K562 (cell line): ENCODE results near the gene C17orf75. TPM values are rescaled to one million over a fixed set of nuclear protein-coding genes. Genes with fewer than 3 reads are reported as not detected.

Experiments
- CBX2 ChIP-seq: fragments of 200-600 bp; sonication (generic); IDR thresholded peaks from one replicate; pipeline ENCODE4 v1.6.1; 2012; ENCODE audit warnings: mild to moderate bottlenecking, low read length, inconsistent platforms; ENCODE audit not compliant: insufficient read depth, poor library complexity, severe bottlenecking
- CREM ChIP-seq: IDR thresholded peaks from 2 replicates; pipeline ENCODE4 v1.6.1; 2014; ENCODE audit warnings: antibody characterized with exemption, low read depth
- DPF2 ChIP-seq: fragments of 450-650 bp; IDR thresholded peaks from 2 replicates; pipeline ENCODE4 v1.6.1; 2016
- E2F3 ChIP-seq: fragments of 250-450 bp; sonication (Bioruptor Pico); IDR thresholded peaks from 2 replicates; pipeline ENCODE4 v1.4.0; 2020; ENCODE audit warnings: mild to moderate bottlenecking
- EGR1 ChIP-seq: fragments of 450-650 bp; conservative IDR thresholded peaks from 2 replicates; pipeline ENCODE4 v1.6.1; 2017; ENCODE audit warnings: mild to moderate bottlenecking
- ELF4 ChIP-seq: fragments of 450-650 bp; formaldehyde crosslinking; IDR thresholded peaks from 2 replicates; pipeline ENCODE4 v1.4.0; 2022; ENCODE audit warnings: missing genetic modification characterization
- ETS1 ChIP-seq: conservative IDR thresholded peaks from 2 replicates; pipeline ENCODE4 v1.6.1; 2011; ENCODE audit warnings: low read depth, mild to moderate bottlenecking, low read length; ENCODE audit not compliant: control insufficient read depth
- HLTF ChIP-seq: fragments of 450-650 bp; IDR thresholded peaks from 2 replicates; pipeline ENCODE4 v1.6.1; 2016
- HMGN3 ChIP-seq: IDR thresholded peaks from 2 replicates; pipeline ENCODE4 v1.6.1; 2011; ENCODE audit warnings: borderline replicate concordance, low read depth, mild to moderate bottlenecking, mixed read lengths, low read length; ENCODE audit not compliant: insufficient read length; ENCODE audit errors: extremely low read depth
- HOXB6 ChIP-seq: fragments of 250-450 bp; sonication (Bioruptor Pico); IDR thresholded peaks from 2 replicates; pipeline ENCODE4 v1.5.1; 2022; ENCODE audit warnings: mild to moderate bottlenecking, borderline replicate concordance
- KLF16 ChIP-seq: IDR thresholded peaks from 2 replicates; pipeline ENCODE4 v1.6.1; 2016; ENCODE audit warnings: antibody characterized with exemption
- MIER1 ChIP-seq: fragments of 450-650 bp; IDR thresholded peaks from 2 replicates; pipeline ENCODE4 v1.6.1; 2016; ENCODE audit warnings: antibody characterized with exemption, mild to moderate bottlenecking, low read depth
- PCBP2 ChIP-seq: fragments of 200-400 bp; formaldehyde crosslinking; IDR thresholded peaks from 2 replicates; pipeline ENCODE4 v1.6.1; 2018; ENCODE audit warnings: low read length, low read depth, mild to moderate bottlenecking, moderate library complexity; ENCODE audit not compliant: poor library complexity, severe bottlenecking
- POLR2AphosphoS5 ChIP-seq: IDR thresholded peaks from 2 replicates; pipeline ENCODE4 v1.6.1; 2011; ENCODE audit warnings: mild to moderate bottlenecking, low read depth, low read length, moderate library complexity; ENCODE audit not compliant: control insufficient read depth, insufficient read depth
- PRDM10 ChIP-seq: fragments of 450-650 bp; IDR thresholded peaks from 2 replicates; pipeline ENCODE4 v1.6.1; 2018; ENCODE audit not compliant: partially characterized antibody
- RBM39 ChIP-seq: fragments of 200-400 bp; formaldehyde crosslinking; optimal IDR thresholded peaks from 2 replicates; pipeline ENCODE3; 2018; ENCODE audit warnings: low read depth, low read length
- SIRT6 ChIP-seq: IDR thresholded peaks from one replicate; pipeline ENCODE4 v1.6.1; 2012; ENCODE audit warnings: low read depth, mild to moderate bottlenecking, control low read depth, inconsistent platforms, low read length, moderate library complexity
- SMARCA4 ChIP-seq: fragments of 450-650 bp; IDR thresholded peaks from 2 replicates; pipeline ENCODE4 v1.6.1; 2016
- STAT5A ChIP-seq: IDR thresholded peaks from 2 replicates; pipeline ENCODE4 v1.6.1; 2012; ENCODE audit warnings: low read length, inconsistent platforms, borderline replicate concordance
- TAL1 ChIP-seq: fragments of 450-650 bp; IDR thresholded peaks from 2 replicates; pipeline ENCODE4 v1.6.1; 2016; ENCODE audit warnings: mild to moderate bottlenecking
- TCF3 ChIP-seq: sonication (generic); formaldehyde crosslinking; IDR thresholded peaks from 2 replicates; pipeline ENCODE4 v1.4.0; 2020; ENCODE audit warnings: mild to moderate bottlenecking, missing genetic modification reagents
- TFAP4 ChIP-seq: sonication (generic); formaldehyde crosslinking; IDR thresholded peaks from 2 replicates; pipeline ENCODE4 v1.8.0; 2022; ENCODE audit warnings: missing genetic modification reagents, mild to moderate bottlenecking, moderate library complexity, borderline replicate concordance
- XRCC3 ChIP-seq: fragments of 450-650 bp; IDR thresholded peaks from 2 replicates; pipeline ENCODE4 v1.6.1; 2017; ENCODE audit warnings: mild to moderate bottlenecking, moderate library complexity
- ZNF282 ChIP-seq: sonication (generic); formaldehyde crosslinking; IDR thresholded peaks from 2 replicates; pipeline ENCODE4 v1.8.1; 2023; ENCODE audit warnings: missing genetic modification reagents
- polyA plus RNA-seq, 8 experiments: library from polyadenylated mRNA; depleted of rRNA in 4 of 8; stranded (reverse) in 5 of 8; unstranded in 3 of 8; fragments of >200 nt; fragmentation: Nextera tagmentation in 2 of 8; fragmentation: Illumina TruSeq in 1 of 8; extraction: Ambion mirVana in 2 of 8; extraction: Trizol in 1 of 8; gene quantifications; 2 replicates each; pipeline versions ENCODE4 v1.2.1 to v1.2.3, GENCODE V29; 2011 to 2014; ENCODE audit warnings: inconsistent platforms in 1 of 8, missing spikeins in 1 of 8
- total RNA-seq, 7 experiments: library from RNA; depleted of rRNA in 6 of 7; stranded (reverse); fragments of >200 nt in 6 of 7; fragmentation: Illumina TruSeq in 2 of 7; extraction: Trizol in 2 of 7; gene quantifications; 2 replicates each; pipeline versions ENCODE4 v1.2.1 to v1.2.3, GENCODE V29; 2011 to 2021; ENCODE audit warnings: low replicate concordance in 1 of 7

C17orf75 gene
- total and polyA plus RNA-seq, 9 of the 15 experiments (the other 6 are each of a cell fraction or from before 2014, with no cell fraction given), result 15.5 to 55.7 (median 18.5) TPM

GRCh38 chr17:32279891-32280716, 61.9 kb downstream of the C17orf75 start (continued):
- TF ChIP-seq ZNF282 (no peak), SMARCA4 (peak; percentile 22; the same call in 1 of the 2 replicates), HMGN3 (peak; percentile 28), PCBP2 (no peak), HLTF (no peak), RBM39 (no peak), DPF2 (peak; percentile 55; the same call in 1 of the 2 replicates), MIER1 (no peak), POLR2AphosphoS5 (peak; percentile 66; the same call in 1 of the 2 replicates), TCF3 (peak; percentile 77), ETS1 (peak; percentile 30; the same call in 1 of the 2 replicates), KLF16 (peak; percentile 24; the same call in 1 of the 2 replicates), TAL1 (peak; percentile 54; the same call in 1 of the 2 replicates), HOXB6 (CRISPR knock-in tag) (no peak), EGR1 (peak; percentile 67), STAT5A (0 out of 2 replicates have a peak, but pooled peaks have one; percentile 45), CBX2 (no peak), PRDM10 (no peak), E2F3 (CRISPR knock-in tag) (no peak), SIRT6 (no peak), ELF4 (CRISPR knock-in tag) (no peak), TFAP4 (CRISPR knock-in tag) (peak; percentile 89), CREM (no peak), XRCC3 (no peak)
